IPS-18a (cell line): ENCODE measurements around the gene CDYL.

Source experiments
- H3K27ac ChIP-seq: one replicate; pipeline ENCODE4 v1.5.1; 2013; ENCODE audit warnings: low read length
- H3K27me3 ChIP-seq: one replicate; pipeline ENCODE4 v1.6.1; 2013; ENCODE audit warnings: mild to moderate bottlenecking, low read length; ENCODE audit not compliant: control insufficient read depth, insufficient read depth
- H3K36me3 ChIP-seq: one replicate; pipeline ENCODE4 v1.6.1; 2013; ENCODE audit warnings: low read depth, low read length; ENCODE audit not compliant: control insufficient read depth
- H3K4me1 ChIP-seq: one replicate; pipeline ENCODE4 v1.6.1; 2013; ENCODE audit warnings: low read depth, low read length; ENCODE audit not compliant: control insufficient read depth
- H3K4me3 ChIP-seq: one replicate; pipeline ENCODE4 v1.5.1; 2013; ENCODE audit warnings: low read length
- H3K9ac ChIP-seq: one replicate; pipeline ENCODE4 v1.6.1; 2013; ENCODE audit warnings: mild to moderate bottlenecking, low read length, moderate library complexity
- H3K9me3 ChIP-seq: one replicate; pipeline ENCODE4 v1.6.1; 2013; ENCODE audit warnings: low read depth, low read length; ENCODE audit not compliant: control insufficient read depth

CDYL gene

GRCh38 chr6:4870821-4871494, 94.8 kb downstream of the CDYL start:
- H3K27ac ChIP-seq = no peak overlapping the region
- no peaks in the 10 kb centered on the region for H3K9me3 ChIP-seq
- H3K4me3 ChIP-seq = no peak overlapping the region
- peaks cover 10% of the 10 kb centered on the region for H3K4me1 ChIP-seq
- H3K27me3 ChIP-seq = no peaks in the 10 kb centered on the region
- H3K36me3 ChIP-seq = no peaks in the 10 kb centered on the region
- H3K9ac ChIP-seq = no peak overlapping the region

GRCh38 chr6:4871825-4872224, 95.6 kb downstream of the CDYL start:
- H3K9me3 ChIP-seq = no peaks in the 10 kb centered on the region
- peaks cover 10% of the 10 kb centered on the region for H3K4me1 ChIP-seq
- no peak overlapping the region for H3K27ac ChIP-seq
- H3K27me3 ChIP-seq = no peaks in the 10 kb centered on the region
- no peak overlapping the region for H3K9ac ChIP-seq
- no peaks in the 10 kb centered on the region for H3K36me3 ChIP-seq
- H3K4me3 ChIP-seq = no peak overlapping the region

GRCh38 chr6:4872841-4873240, 96.6 kb downstream of the CDYL start:
- Histone ChIP-seq H3K4me1 (peaks cover 10% of the 10 kb centered on the region), H3K9ac (no peak overlapping the region), H3K9me3 (no peaks in the 10 kb centered on the region)

GRCh38 chr6:4873928-4874327, 97.7 kb downstream of the CDYL start:
- no peaks in the 10 kb centered on the region for H3K36me3 ChIP-seq
- no peak overlapping the region for H3K27ac ChIP-seq
- H3K9me3 ChIP-seq = no peaks in the 10 kb centered on the region
- H3K4me3 ChIP-seq = no peak overlapping the region
- H3K4me1 ChIP-seq = peaks cover 11% of the 10 kb centered on the region
- no peak overlapping the region for H3K9ac ChIP-seq
- H3K27me3 ChIP-seq = no peaks in the 10 kb centered on the region

More at GRCh38 chr6:4872841-4873240, 96.6 kb downstream of the CDYL start:
- Histone ChIP-seq H3K27me3 (no peaks in the 10 kb centered on the region), H3K27ac (no peak overlapping the region), H3K36me3 (no peaks in the 10 kb centered on the region), H3K4me3 (no peak overlapping the region)

- H3K4me1 ChIP-seq = peaks cover 32% of the 10 kb centered on the region
- no peak overlapping the region for H3K9ac ChIP-seq
- H3K27me3 ChIP-seq = no peaks in the 10 kb centered on the region
- no peaks in the 10 kb centered on the region for H3K9me3 ChIP-seq
- H3K36me3 ChIP-seq = no peaks in the 10 kb centered on the region
- no peak overlapping the region for H3K27ac ChIP-seq
- H3K4me3 ChIP-seq = no peak overlapping the region
Observed at GRCh38 chr6:4879741-4880275, 103.6 kb downstream of the CDYL start.

GRCh38 chr6:4880363-4880762, 104.2 kb downstream of the CDYL start:
- peaks cover 29% of the 10 kb centered on the region for H3K4me1 ChIP-seq
- H3K27ac ChIP-seq = no peak overlapping the region
- H3K27me3 ChIP-seq = no peaks in the 10 kb centered on the region
- H3K36me3 ChIP-seq = no peaks in the 10 kb centered on the region
- no peak overlapping the region for H3K9ac ChIP-seq
- H3K4me3 ChIP-seq = no peak overlapping the region
- no peaks in the 10 kb centered on the region for H3K9me3 ChIP-seq

- H3K4me1 ChIP-seq = peaks cover 27% of the 10 kb centered on the region
Observed at GRCh38 chr6:4883298-4883697, 107.1 kb downstream of the CDYL start.

GRCh38 chr6:4884646-4885340, 108.6 kb downstream of the CDYL start:
- H3K27me3 ChIP-seq = no peaks in the 10 kb centered on the region
- no peak overlapping the region for H3K9ac ChIP-seq
- H3K4me1 ChIP-seq = peaks cover 26% of the 10 kb centered on the region
- H3K4me3 ChIP-seq = no peak overlapping the region
- H3K9me3 ChIP-seq = no peaks in the 10 kb centered on the region
- H3K36me3 ChIP-seq = no peaks in the 10 kb centered on the region
- no peak overlapping the region for H3K27ac ChIP-seq

More at GRCh38 chr6:4883298-4883697, 107.1 kb downstream of the CDYL start:
- H3K36me3 ChIP-seq = no peaks in the 10 kb centered on the region
- no peaks in the 10 kb centered on the region for H3K27me3 ChIP-seq
- no peak overlapping the region for H3K4me3 ChIP-seq
- H3K9ac ChIP-seq = no peak overlapping the region
- H3K9me3 ChIP-seq = no peaks in the 10 kb centered on the region
- H3K27ac ChIP-seq = no peak overlapping the region

- peaks cover 25% of the 10 kb centered on the region for H3K4me1 ChIP-seq
- no peaks in the 10 kb centered on the region for H3K36me3 ChIP-seq
- no peak overlapping the region for H3K27ac ChIP-seq
- no peak overlapping the region for H3K9ac ChIP-seq
- H3K9me3 ChIP-seq = no peaks in the 10 kb centered on the region
- H3K27me3 ChIP-seq = no peaks in the 10 kb centered on the region
- H3K4me3 ChIP-seq = no peak overlapping the region
Observed at GRCh38 chr6:4885341-4885933, 109.2 kb downstream of the CDYL start.

- no peak overlapping the region for H3K9ac ChIP-seq
- H3K4me1 ChIP-seq = peaks cover 12% of the 10 kb centered on the region
Observed at GRCh38 chr6:4888841-4889240, 112.6 kb downstream of the CDYL start.

GRCh38 chr6:4889701-4890100, 113.5 kb downstream of the CDYL start:
- H3K9ac ChIP-seq = no peak overlapping the region
- H3K36me3 ChIP-seq = peaks cover 20% of the 10 kb centered on the region
- H3K4me3 ChIP-seq = no peak overlapping the region
- H3K4me1 ChIP-seq = peaks cover 4% of the 10 kb centered on the region
- no peak overlapping the region for H3K27ac ChIP-seq
- H3K27me3 ChIP-seq = no peaks in the 10 kb centered on the region
- H3K9me3 ChIP-seq = no peaks in the 10 kb centered on the region

More at GRCh38 chr6:4888841-4889240, 112.6 kb downstream of the CDYL start:
- H3K36me3 ChIP-seq = peaks cover 19% of the 10 kb centered on the region
- H3K4me3 ChIP-seq = no peak overlapping the region
- H3K27ac ChIP-seq = no peak overlapping the region
- no peaks in the 10 kb centered on the region for H3K27me3 ChIP-seq
- no peaks in the 10 kb centered on the region for H3K9me3 ChIP-seq
